ENCODE data around the gene KAT2B.

KAT2B gene

DNA sequence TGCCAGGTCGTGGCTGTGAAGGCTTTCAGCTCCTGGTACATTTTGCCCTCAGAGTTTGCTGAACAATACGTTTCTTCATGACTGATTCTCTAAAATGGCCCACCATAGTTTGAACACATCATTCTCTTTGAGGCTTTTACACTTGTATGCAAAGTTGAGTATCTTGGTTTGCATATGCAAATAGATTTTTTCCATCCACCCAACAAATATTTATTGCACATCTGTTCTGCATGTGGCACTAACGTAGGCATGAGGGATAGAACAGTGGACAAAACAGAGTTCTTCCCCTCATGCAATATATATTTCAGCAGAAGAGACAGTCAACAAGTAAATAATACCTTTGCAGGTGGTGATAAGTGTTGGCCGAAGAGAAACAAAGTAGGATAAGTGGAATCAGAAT, 55.2 kb downstream of the KAT2B start:
- TF ChIP-seq Cebpa-rat (IDR thresholded peaks at IDR 0.05) = no peak
- peaks cover 4 to 8% (median 5%) of the 10 kb centered on the region in 11 experiments for H3K9me3 ChIP-seq (replicated peaks in 1 of 11)
- H3K4me3 ChIP-seq = no peak overlapping the region
- H3K4me2 ChIP-seq = no peak overlapping the region
- H3K4me1 ChIP-seq = no peaks in the 10 kb centered on the region
- H3K27ac ChIP-seq = no peak overlapping the region
- H3K9ac ChIP-seq = no peak overlapping the region
- H3K27me3 ChIP-seq = no peaks in the 10 kb centered on the region
- H3K36me3 ChIP-seq = peaks cover 1 to 52% (median 15%) of the 10 kb centered on the region in 11 experiments; a peak in 14 of 22 replicates
- H4K20me1 ChIP-seq = no peaks in the 10 kb centered on the region

GRCh38 chr3:20096135-20096685, 56.0 kb downstream of the KAT2B start:
- peaks cover 0 to 6% (median 0%) of the 10 kb centered on the region in 10 experiments; a peak in 4 of 20 replicates for H3K4me1 ChIP-seq
- H3K4me2 ChIP-seq = no peak overlapping the region
- no peak for TF ChIP-seq Cebpa-rat (IDR thresholded peaks at IDR 0.05)
- peaks cover 0 to 1% (median 0%) of the 10 kb centered on the region in 11 experiments; a peak in 2 of 22 replicates for H3K9me3 ChIP-seq (replicated peaks in 1 of 11)
- no peak overlapping the region for H3K9ac ChIP-seq
- no peak overlapping the region for H3K4me3 ChIP-seq
- H3K36me3 ChIP-seq = peaks cover 0 to 47% (median 11%) of the 10 kb centered on the region in 11 experiments; a peak in 13 of 22 replicates
- no peaks in the 10 kb centered on the region for H4K20me1 ChIP-seq
- H3K27me3 ChIP-seq = no peaks in the 10 kb centered on the region
- H3K27ac ChIP-seq = no peak overlapping the region

DNA sequence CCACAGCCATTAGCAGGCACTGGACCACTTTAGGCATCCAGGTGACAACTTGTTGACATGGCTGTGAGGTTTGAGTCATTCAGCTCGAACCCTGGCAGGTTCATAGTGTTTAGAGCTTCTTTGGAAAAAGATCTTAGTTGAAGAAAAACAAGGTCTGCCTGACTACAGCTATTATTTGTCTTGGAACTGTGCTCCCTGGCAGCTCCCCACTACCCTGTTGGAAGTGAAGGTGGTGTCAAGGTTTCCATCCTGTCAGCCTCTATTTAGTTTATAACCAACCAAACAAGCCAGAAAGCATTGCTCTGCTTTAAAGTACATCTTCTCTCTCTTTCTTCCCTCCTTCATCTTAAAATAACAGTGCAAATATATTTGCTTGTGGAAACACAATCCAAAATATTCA, 56.8 kb downstream of the KAT2B start:
- H3K9ac ChIP-seq = no peak overlapping the region
- H3K27ac ChIP-seq = no peak overlapping the region
- no peak overlapping the region for H3K4me3 ChIP-seq
- H3K4me1 ChIP-seq = peaks cover 0 to 7% (median 0%) of the 10 kb centered on the region in 10 experiments; a peak in 4 of 20 replicates
- H4K20me1 ChIP-seq = no peaks in the 10 kb centered on the region
- H3K36me3 ChIP-seq = peaks cover 0 to 47% (median 11%) of the 10 kb centered on the region in 11 experiments; a peak in 14 of 22 replicates
- H3K9me3 ChIP-seq (replicated peaks in 1 of 11) = no peaks in the 10 kb centered on the region
- H3K4me2 ChIP-seq = no peak overlapping the region
- H3K27me3 ChIP-seq = no peaks in the 10 kb centered on the region
- no peak for TF ChIP-seq Cebpa-rat (IDR thresholded peaks at IDR 0.05)

GRCh38 chr3:20099060-20099459, 58.8 kb downstream of the KAT2B start:
- H3K4me2 ChIP-seq = no peak overlapping the region
- H3K27ac ChIP-seq = no peak overlapping the region
- no peaks in the 10 kb centered on the region for H4K20me1 ChIP-seq
- no peaks in the 10 kb centered on the region for H3K9me3 ChIP-seq (replicated peaks in 1 of 11)
- no peak overlapping the region for H3K4me3 ChIP-seq
- no peak overlapping the region for H3K9ac ChIP-seq
- peaks cover 0 to 41% (median 11%) of the 10 kb centered on the region in 11 experiments; a peak in 14 of 22 replicates for H3K36me3 ChIP-seq
- peaks cover 2 to 13% (median 6%) of the 10 kb centered on the region in 10 experiments; a peak in 19 of 20 replicates for H3K4me1 ChIP-seq
- TF ChIP-seq Cebpa-rat (IDR thresholded peaks at IDR 0.05) = no peak
- H3K27me3 ChIP-seq = no peaks in the 10 kb centered on the region

- no peaks in the 10 kb centered on the region for H4K20me1 ChIP-seq
- no peak overlapping the region for H3K4me3 ChIP-seq
- peaks cover 9 to 24% (median 16%) of the 10 kb centered on the region in 10 experiments; a peak in 19 of 20 replicates for H3K4me1 ChIP-seq
- no peaks in the 10 kb centered on the region for H3K9me3 ChIP-seq (replicated peaks in 1 of 11)
- no peak overlapping the region for H3K4me2 ChIP-seq
- no peak overlapping the region for H3K27ac ChIP-seq
- no peak overlapping the region for H3K9ac ChIP-seq
- peaks cover 0 to 35% (median 10%) of the 10 kb centered on the region in 11 experiments; a peak in 13 of 22 replicates for H3K36me3 ChIP-seq
- H3K27me3 ChIP-seq = no peaks in the 10 kb centered on the region
- no peak for TF ChIP-seq Cebpa-rat (IDR thresholded peaks at IDR 0.05)
Measured at GRCh38 chr3:20100151-20100550, 59.9 kb downstream of the KAT2B start.

- peaks cover 17 to 33% (median 25%) of the 10 kb centered on the region in 10 experiments; a peak in 19 of 20 replicates for H3K4me1 ChIP-seq
Measured at GRCh38 chr3:20101041-20101440, 60.8 kb downstream of the KAT2B start.

GRCh38 chr3:20103731-20104130, 63.5 kb downstream of the KAT2B start:
- H3K9ac ChIP-seq = no peak overlapping the region; a peak in 1 of 22 replicates
- no peak overlapping the region for H3K4me3 ChIP-seq
- peaks cover 0 to 3% (median 0%) of the 10 kb centered on the region in 11 experiments; a peak in 4 of 22 replicates for H3K36me3 ChIP-seq
- peaks cover 21 to 38% (median 29%) of the 10 kb centered on the region in 10 experiments; a peak in 19 of 20 replicates for H3K4me1 ChIP-seq
- no peaks in the 10 kb centered on the region for H3K27me3 ChIP-seq
- no peaks in the 10 kb centered on the region; a peak in 1 of 22 replicates for H4K20me1 ChIP-seq
- no peak for TF ChIP-seq Cebpa-rat (IDR thresholded peaks at IDR 0.05)
- no peaks in the 10 kb centered on the region for H3K9me3 ChIP-seq (replicated peaks in 1 of 11)
- peak overlapping the region; percentile 41 to 73 (median 58); a peak in 17 of 22 replicates for H3K4me2 ChIP-seq
- no peak overlapping the region for H3K27ac ChIP-seq

More at GRCh38 chr3:20101041-20101440, 60.8 kb downstream of the KAT2B start:
- Histone ChIP-seq H3K4me2 (peak overlapping the region in 3 of 11 experiments; percentile 1 to 11 (median 9); a peak in 4 of 22 replicates), H3K27ac (no peak overlapping the region), H3K36me3 (peaks cover 0 to 26% (median 7%) of the 10 kb centered on the region in 11 experiments; a peak in 12 of 22 replicates), H4K20me1 (no peaks in the 10 kb centered on the region; a peak in 1 of 22 replicates), H3K27me3 (no peaks in the 10 kb centered on the region), H3K4me3 (no peak overlapping the region), H3K9me3 (replicated peaks in 1 of 11) (no peaks in the 10 kb centered on the region), H3K9ac (no peak overlapping the region)
- TF ChIP-seq Cebpa-rat (IDR thresholded peaks at IDR 0.05) = no peak

GRCh38 chr3:20104167-20104661, 64.0 kb downstream of the KAT2B start:
- peak overlapping the region; percentile 41 to 73 (median 58); a peak in 21 of 22 replicates for H3K4me2 ChIP-seq
- H3K27ac ChIP-seq = no peak overlapping the region
- H3K4me1 ChIP-seq = peaks cover 21 to 38% (median 29%) of the 10 kb centered on the region in 10 experiments; a peak in 19 of 20 replicates

More at GRCh38 chr3:20104167-20104661, 64.0 kb downstream of the KAT2B start:
- no peaks in the 10 kb centered on the region for H3K27me3 ChIP-seq
- no peak overlapping the region; a peak in 1 of 22 replicates for H3K9ac ChIP-seq
- no peak for TF ChIP-seq Cebpa-rat (IDR thresholded peaks at IDR 0.05)
- H3K36me3 ChIP-seq = peaks cover 0 to 2% (median 0%) of the 10 kb centered on the region in 11 experiments; a peak in 4 of 22 replicates
- H3K4me3 ChIP-seq = no peak overlapping the region; a peak in 1 of 20 replicates
- H4K20me1 ChIP-seq = no peaks in the 10 kb centered on the region; a peak in 1 of 22 replicates
- H3K9me3 ChIP-seq (replicated peaks in 1 of 11) = no peaks in the 10 kb centered on the region
